ENCODE data around the gene MINDY4. TPM values are rescaled to one million over a fixed set of nuclear protein-coding genes. Genes with fewer than 3 reads are reported as not detected.

Gene MINDY4
- total and polyA plus RNA-seq, 2 of the 8 experiments (the other 6 are each of a cell fraction or from before 2014, with no cell fraction given), result 1.3 to 3.6 TPM

GRCh38 chr7:30896036-30896435, 124.8 kb downstream of the MINDY4 start:
- H3K4me3 ChIP-seq (ENCODE audit: extremely low read depth in 1 of 4, insufficient read depth in 2 of 4, low read depth in 3 of 4, low read length in 4 of 4), result no peak overlapping the region
- no peak overlapping the region for H3K14ac ChIP-seq (ENCODE audit: insufficient read length)
- H3K4me1 ChIP-seq (replicated peaks in 1 of 4; ENCODE audit: control insufficient read depth in 3 of 4, insufficient read depth in 4 of 4, low read length in 3 of 4), result no peaks in the 10 kb centered on the region; a peak in 1 of 7 replicates
- no peak overlapping the region for H2AK5ac ChIP-seq (ENCODE audit: low read depth, low read length)
- no peaks in the 10 kb centered on the region for H3K23me2 ChIP-seq (ENCODE audit: low read depth, low read length)
- no peak overlapping the region for H2BK5ac ChIP-seq (ENCODE audit: low read depth, low read length)
- no peak overlapping the region for H3K56ac ChIP-seq (replicated peaks; ENCODE audit: insufficient read length, low read depth, low read length)
- no peak overlapping the region for H4K5ac ChIP-seq (ENCODE audit: insufficient read length, low read depth, low read length)
- H3K79me1 ChIP-seq (ENCODE audit: low read depth, low read length), result no peaks in the 10 kb centered on the region
- peak overlapping the region; percentile 48; the same call in 1 of the 2 replicates for H4K8ac ChIP-seq (ENCODE audit: extremely low read depth, insufficient read depth, low read length)
- no peak for TF ChIP-seq BACH1 (IDR thresholded peaks at IDR 0.05; ENCODE audit: low read length)
- no peak for TF ChIP-seq EGR1 (IDR thresholded peaks at IDR 0.05; ENCODE audit: borderline replicate concordance, low read depth, low read length)
- H2BK12ac ChIP-seq (ENCODE audit: low read depth, low read length), result no peak overlapping the region
- ChIA-PET CTCF (ENCODE audit: partially characterized antibody) (interaction anchor here (0.9 to 2.3 kb wide), 8 partner anchors 10 to 227 kb away, joined by 3 to 9 read pairs (median 3); partner anchors contain the start of gene AQP1), POLR2A (ENCODE audit: partially characterized antibody) (no interaction called here)
- H2BK15ac ChIP-seq (ENCODE audit: low read length), result no peak overlapping the region
- no peak overlapping the region for H3K4me2 ChIP-seq (ENCODE audit: insufficient read depth in 1 of 2, low read depth in 2 of 2, low read length in 2 of 2)
- H3K27me3 ChIP-seq (replicated peaks in 1 of 4; ENCODE audit: control insufficient read depth in 3 of 4, extremely low read depth in 1 of 4, insufficient read depth in 3 of 4, low read length in 3 of 4), result no peaks in the 10 kb centered on the region; a peak in 1 of 7 replicates
- 81% methylated on average over 9 of the region's 9 CpGs; no CpG with 5 or more reads in 1 of the 2 experiments for WGBS, 2 experiments (ENCODE audit: extremely low coverage in 1 of 2, insufficient coverage in 1 of 2, insufficient read length in 1 of 2, insufficient replicate concordance in 2 of 2, low coverage in 1 of 2, low lambda C conversion rate in 2 of 2, missing lambda C conversion rate in 1 of 2)
- no peak overlapping the region for H2AFZ ChIP-seq (ENCODE audit: low read length)
- no peak overlapping the region for H3K23ac ChIP-seq (ENCODE audit: insufficient read length)
- no peaks in the 10 kb centered on the region for H3K79me2 ChIP-seq (ENCODE audit: control insufficient read depth in 1 of 2, insufficient read depth in 2 of 2, low read length in 2 of 2)
- H2BK120ac ChIP-seq (replicated peaks; ENCODE audit: low read depth, low read length), result no peak overlapping the region
- no peaks in the 10 kb centered on the region for H4K20me1 ChIP-seq (replicated peaks in 1 of 2; ENCODE audit: control insufficient read depth in 1 of 2, insufficient read depth in 2 of 2, low read length in 2 of 2)
- no peak overlapping the region for H2BK20ac ChIP-seq (ENCODE audit: low read length)
- no peak overlapping the region for H3K27ac ChIP-seq (ENCODE audit: low read depth, low read length)
- DNase-seq (ENCODE audit: low read depth in 1 of 2, low spot score in 2 of 2) (no peak), FAIRE-seq (no peak)
- H3K36me3 ChIP-seq (ENCODE audit: control insufficient read depth in 2 of 4, insufficient read depth in 4 of 4, low read length in 3 of 4), result no peaks in the 10 kb centered on the region
- no peak overlapping the region for H4K91ac ChIP-seq (replicated peaks; ENCODE audit: insufficient read length, low read length)
- H3K4ac ChIP-seq (replicated peaks; ENCODE audit: insufficient read length, low read depth, low read length), result no peak overlapping the region
- H3K18ac ChIP-seq (ENCODE audit: extremely low read depth, low read length), result no peak overlapping the region
- H3K9me3 ChIP-seq (ENCODE audit: insufficient read depth in 2 of 2, low read depth in 1 of 2, low read length in 1 of 2), result no peaks in the 10 kb centered on the region
- no peak overlapping the region for H3K9ac ChIP-seq (replicated peaks in 1 of 4; ENCODE audit: extremely low read depth in 1 of 4, low read depth in 3 of 4, low read length in 3 of 4)

Data from H1 (cell line).